GM21825 (cell line): ENCODE results near the gene SH3D19.
"Not testable (repeated sequence)": the region's sequence is repeated elsewhere in the genome, so short reads cannot be mapped to it uniquely, and the experiment has no call there.

Source experiments
- ATAC-seq: cut with Tn5 transposase; IDR thresholded peaks from one replicate; pipeline ENCODE4 v1.9.1; 2021; ENCODE audit warnings: mild to moderate bottlenecking, moderate library complexity; ENCODE audit not compliant: unreplicated experiment

The SH3D19 gene

DNA sequence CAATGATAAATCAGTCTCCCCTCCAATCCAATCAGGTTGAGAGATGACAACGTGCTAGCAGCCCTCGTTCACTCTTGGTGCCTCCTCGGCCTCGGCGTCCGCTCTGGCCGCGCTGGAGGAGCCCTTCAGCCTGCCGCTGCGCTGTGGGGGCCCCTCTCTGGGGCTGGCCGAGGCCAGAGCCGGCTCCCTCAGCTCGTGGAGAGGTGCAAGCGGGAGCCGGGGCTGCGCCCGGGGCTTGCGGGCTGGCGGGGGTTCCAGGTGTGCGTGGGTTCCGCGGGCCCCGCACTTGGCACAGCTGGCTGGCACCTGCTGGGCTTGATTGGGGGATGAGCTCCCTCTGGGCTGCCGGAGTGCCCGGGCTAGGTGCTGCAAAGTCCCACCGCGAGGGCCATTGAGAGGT is 89.4 kb downstream of the SH3D19 start:
- no peak for ATAC-seq

DNA sequence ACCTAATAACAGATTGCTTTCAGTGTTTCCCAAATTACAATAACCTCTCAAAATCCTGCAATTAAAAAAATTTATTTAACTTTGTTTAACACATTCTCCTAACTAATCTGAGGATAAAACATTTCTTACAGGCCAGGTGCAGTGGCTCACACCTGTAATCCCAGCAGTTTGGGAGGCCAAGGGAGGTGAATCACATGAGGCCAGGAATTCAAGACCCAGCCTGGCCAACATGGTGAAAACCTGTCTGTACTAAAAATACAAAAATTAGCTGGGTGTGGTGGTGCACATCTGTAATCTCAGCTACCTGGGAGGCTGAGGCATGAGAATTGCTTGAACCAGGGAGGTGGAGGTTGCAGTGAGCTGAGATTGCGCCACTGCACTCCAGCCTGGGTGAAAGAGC is 90.0 kb downstream of the SH3D19 start:
- ATAC-seq: not testable (repeated sequence)

DNA sequence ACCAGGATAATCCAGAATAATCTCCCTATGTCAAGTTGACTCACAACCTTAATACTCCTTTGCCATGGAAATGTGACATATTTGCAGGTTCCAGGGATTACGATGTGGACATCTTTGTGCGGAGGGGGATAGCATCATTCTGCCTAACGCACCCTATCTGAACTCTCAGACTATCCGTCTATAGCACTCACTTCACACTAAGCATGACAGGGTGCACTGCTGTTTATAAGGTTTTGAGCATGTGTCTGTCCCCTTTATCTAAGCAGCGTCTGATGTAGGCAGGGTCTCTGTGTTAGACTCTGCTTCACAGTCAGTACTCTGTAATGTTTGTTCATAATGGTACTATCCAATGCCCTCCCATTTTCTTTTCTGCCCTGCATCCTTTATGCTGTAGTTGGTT is 91.8 kb downstream of the SH3D19 start:
- ATAC-seq: no peak

DNA sequence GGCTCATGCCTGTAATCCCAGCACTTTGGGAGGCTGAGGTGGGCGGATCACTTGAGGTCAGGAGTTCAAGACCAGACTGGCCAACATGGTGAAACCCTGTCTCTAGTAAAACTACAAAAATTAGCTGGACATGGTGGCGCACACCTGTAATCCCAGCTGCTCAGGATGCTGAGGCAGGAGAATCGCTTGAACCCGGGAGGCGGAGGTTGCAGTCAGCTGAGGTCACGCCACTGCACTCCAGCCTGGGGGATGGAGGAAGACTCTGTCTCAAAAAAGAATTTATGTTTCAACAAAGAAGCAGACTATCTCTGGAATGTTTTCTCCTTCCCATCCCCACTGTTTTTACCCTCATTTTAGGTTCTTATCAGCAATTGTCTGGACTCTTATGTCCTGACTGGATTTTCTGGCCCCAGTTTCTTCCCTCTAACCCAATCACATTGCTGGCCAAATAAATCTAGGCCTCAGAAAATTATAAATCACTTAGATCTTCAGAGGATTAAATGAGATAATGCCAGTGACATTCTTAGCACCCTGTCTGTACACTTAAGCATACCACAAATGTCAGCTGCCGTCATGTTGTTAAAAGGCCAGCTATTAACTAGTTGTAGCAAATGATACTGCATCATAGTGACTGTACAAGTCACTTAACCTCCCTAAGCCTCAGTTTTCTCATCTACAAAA is 93.3 kb downstream of the SH3D19 start:
- no peak for ATAC-seq

DNA sequence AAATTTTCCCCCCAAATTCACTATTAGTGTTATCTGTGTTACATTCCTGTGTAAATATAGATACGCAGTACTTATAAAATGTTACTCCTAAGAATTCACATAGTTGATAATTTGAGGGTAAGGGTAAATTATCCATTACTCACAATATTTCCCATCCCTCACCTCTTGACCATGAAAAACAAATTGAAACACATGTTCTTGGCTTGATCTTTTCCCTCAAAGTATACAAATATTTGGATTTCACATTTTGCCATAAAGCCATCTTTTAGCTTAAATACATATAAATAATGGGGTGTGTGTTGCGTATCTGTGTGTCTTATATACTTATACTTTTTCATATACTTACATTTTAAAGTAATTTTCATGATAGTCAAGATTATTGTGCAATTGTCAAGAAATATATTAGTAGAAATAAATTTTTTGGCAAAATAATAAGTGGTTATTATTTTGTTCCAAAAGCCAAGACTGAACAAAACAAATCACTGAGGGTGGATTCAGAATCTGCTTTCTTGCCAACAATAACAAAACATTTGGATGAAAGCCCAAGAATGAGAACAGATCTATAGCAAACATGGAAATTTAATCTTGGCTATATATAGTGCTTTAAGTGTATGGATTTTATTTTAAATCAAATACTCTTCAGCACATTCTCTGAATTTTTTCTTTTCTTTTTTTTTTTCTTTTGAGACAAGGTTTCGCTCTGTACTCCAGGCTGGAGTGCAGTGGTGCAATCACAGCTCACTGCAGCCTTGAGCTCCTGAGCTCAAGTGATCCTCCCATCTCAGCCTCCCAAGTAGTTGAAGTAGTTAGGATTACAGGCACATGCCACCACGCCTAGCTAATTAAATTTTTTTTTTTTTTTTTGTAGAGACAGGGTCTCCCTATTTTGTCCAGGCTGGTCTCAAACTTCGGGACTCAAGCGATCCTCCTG is 97.0 kb downstream of the SH3D19 start:
- ATAC-seq: no peak

DNA sequence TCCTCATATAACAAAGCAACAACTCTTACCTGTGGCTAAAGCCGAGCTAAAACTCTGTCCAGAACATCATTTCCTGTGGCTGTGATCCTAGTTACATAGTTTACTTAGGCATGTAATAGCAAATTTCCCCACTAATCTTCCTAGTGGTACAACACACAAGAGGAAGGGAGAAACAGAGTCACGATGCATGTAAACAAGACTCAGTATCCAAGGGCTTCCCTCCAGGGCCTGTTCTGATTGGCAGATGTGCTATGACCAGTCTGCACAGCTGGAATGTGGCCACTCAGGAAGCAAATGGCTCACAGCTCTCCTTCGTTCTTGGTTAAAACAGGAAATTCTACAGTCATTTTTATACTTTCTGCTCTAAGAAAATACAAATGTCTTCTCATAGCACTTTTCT is 97.7 kb downstream of the SH3D19 start:
- ATAC-seq: no peak

DNA sequence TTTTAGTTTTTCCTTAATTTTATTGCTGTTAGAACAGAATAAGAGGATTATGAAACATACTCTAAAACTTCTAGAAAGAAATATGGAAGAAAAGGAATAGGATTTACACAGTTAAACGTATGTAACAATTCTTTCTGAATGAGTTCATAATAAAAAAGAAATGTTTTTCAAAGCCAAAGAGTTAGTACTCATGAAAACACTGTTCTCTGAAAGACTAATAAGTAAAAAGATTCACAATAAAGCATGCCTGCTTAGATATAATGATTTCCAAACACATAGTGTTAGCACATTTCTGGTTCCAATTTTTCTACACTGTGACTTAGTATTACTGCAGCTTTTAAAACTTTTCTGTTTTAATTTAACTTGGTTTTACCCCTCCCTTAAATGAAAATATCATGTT is 98.2 kb downstream of the SH3D19 start:
- no peak for ATAC-seq

DNA sequence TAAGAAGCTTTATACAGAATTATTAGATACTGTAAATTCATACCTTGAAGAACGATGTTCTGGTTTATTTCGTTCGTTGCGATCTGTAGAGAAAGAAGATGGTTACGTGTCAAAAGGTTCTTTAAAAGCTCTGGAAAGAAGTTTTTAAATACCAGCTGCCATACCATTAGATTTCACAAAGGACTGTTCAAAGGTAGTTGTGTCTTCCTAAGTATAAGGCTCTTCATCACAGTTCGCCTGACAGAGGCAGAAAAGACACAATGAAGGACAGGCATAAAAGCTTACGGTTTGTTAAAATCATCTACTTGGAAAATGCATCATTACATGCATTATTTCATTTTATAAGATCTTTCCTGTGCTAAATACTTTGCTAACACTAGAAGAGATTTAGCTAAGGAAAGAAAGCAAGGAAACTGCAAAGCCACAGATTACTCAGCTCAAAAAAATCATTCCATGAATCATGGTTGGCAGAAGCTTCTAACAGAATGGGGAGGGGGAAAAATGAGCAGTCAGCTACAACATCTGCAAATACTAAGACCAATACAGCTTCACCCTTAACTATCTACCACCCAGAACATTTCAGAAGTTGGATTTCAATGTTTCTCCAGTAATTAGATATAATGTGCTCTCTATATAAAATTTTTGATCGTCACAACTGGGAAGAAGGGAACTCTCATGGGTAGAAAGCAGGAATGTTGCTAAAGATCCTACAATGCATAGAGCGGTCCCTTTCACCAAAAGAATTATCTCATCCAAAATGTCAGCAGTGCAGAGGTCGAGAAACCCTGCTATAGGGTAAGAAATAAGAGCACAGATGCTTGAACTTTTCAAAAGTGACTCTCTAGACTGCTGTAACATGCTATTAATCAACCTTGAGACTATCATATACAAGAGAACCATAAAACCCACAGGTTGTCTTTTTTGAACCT is 99.1 kb downstream of the SH3D19 start:
- no peak for ATAC-seq

DNA sequence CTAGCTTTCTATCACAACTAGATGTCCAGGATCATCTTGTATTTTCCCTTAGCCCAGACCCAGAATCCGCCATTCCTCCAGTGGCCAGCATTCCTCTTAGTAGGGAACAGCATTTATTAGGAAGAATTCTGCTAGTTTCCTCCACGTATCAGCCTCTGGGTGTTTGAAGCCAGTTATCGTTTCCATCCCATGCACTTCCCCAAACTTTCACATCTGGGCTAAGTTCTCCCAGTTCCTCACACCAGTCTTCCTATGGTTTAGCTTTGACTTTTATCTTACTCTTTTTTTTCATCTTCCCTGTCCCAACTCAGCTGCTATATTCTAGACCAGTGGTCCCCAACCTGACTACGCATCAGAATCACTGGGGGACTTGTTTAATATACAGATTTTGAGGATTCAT is 101.9 kb downstream of the SH3D19 start:
- ATAC-seq: no peak

DNA sequence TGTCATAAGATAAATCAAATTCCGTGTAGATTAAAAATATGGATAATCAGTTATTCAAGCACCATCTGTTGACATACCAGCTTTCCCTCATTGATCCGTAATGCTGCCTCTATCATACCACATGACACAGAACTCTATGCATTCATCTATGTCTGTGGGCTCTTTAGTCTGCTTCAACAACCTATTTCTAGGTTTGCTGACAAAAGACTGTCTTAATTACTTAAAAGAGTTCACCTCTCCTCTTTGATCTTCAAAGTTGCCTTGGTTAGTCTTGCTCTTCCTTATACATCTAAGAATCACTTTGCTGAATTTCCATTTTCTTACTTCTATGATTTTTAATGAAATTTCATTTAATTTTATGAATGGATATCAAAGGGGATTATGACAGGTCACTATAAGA is 105.5 kb downstream of the SH3D19 start:
- ATAC-seq: no peak

DNA sequence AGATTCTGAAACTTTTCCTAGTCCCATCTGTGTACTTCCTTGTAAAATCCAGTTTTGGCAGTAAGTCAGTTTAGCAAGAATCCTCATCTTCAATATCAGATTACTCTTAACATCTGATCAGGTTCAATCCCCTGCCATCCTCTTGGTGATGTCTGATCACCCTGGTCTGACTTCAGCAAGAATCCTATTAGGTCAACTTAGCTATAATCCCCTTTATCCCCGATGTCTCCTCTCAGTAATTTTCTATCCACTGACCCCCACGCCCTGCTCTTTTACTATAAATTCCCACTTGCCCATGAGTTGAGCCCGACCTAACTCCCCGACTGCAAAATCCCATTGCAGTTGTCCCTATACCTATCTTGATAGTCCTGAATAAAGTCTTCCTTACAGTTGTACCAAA is 106.3 kb downstream of the SH3D19 start:
- no peak for ATAC-seq

DNA sequence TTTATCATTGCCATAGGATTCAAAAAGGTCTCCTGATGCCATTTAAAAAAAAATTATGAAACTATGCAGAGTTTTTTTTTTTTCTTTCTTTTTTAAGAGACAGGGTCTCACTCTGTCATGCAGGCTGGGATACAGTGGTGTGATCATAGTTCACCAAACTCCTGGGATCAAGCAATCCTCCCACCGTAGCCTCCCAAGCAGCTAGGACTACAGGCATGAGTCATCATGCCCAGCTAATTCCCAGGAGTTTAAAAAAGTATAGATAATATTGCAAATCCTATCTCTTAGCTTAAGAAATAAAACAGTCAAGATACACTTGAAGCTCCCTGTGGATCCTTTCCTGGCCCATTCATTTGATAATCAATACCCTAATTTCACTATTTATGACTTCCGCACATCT is 107.1 kb downstream of the SH3D19 start:
- no peak for ATAC-seq

DNA sequence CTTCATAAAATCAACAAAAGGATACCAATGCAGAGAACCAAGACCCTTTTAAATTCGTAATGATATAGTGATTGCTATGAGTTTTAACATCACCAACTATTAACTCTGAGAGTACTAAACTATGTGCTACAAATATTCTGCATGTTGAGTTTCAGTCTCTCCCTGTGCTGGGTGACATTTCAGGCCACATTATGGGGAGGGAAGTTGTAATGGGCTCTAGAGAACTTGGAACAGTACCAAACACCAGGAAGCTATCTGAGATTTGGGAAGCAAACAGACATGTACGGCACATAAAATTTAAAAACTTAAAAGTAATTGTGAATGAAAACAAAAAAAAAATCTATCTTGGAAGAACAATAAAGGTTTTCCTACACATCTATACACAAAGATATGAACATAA is 108.1 kb downstream of the SH3D19 start:
- no peak for ATAC-seq

DNA sequence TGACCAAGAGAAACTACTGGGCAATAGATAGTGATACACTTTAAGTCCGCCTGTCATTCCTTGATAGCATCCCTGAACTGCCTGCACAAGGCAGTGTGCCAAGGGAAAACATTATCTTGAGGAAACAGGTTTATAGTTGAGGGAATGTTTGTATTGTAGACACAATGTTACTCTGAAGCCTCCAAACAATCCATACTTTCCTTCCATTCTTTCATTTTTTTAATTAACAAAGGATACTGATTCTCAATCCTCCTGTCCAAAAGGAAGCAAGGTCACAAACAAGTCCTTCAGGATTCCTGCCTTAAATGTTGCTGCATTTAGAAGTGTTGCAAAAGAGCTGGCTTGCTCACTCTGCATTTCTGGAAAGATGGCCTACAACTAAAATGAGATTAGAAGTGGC is 110.1 kb downstream of the SH3D19 start:
- no peak for ATAC-seq

DNA sequence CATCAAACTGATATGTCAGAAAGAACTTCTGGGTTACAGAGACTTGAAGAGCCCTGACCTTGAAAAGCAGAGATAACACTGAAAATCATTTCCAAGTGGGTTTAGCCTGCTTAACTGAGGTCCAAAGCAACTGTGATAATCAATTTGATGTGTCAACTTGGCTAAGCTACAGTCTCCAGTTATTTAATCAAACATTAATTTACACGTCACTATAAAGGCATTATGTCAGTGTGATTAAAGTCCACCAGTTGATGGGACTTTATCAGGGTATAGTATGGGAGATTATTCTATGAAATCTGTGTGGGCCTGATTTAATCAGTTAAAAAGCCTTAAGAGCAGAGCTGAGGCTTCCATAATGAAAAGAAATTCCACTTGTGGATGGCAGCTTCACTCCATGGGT is 117.5 kb downstream of the SH3D19 start:
- ATAC-seq: no peak

DNA sequence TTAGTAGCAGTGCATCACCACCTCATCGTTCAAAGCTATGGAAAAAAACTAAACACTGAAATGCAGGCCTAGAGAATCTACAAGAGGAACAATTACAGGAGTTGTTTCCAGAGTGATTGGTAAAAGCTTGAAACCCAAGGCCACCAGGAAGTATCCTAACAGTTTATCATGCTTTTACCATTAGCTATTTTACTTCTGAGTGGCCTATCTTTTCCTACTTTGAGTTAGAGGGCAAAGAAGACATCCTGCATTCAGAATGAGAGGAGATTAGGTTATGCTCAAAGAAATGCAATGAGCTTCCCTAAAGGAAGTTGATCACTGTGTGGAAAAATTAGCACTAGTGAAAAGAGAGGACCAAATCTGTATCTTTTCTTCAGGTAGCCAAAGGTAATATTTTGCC is 118.2 kb downstream of the SH3D19 start:
- ATAC-seq: no peak

DNA sequence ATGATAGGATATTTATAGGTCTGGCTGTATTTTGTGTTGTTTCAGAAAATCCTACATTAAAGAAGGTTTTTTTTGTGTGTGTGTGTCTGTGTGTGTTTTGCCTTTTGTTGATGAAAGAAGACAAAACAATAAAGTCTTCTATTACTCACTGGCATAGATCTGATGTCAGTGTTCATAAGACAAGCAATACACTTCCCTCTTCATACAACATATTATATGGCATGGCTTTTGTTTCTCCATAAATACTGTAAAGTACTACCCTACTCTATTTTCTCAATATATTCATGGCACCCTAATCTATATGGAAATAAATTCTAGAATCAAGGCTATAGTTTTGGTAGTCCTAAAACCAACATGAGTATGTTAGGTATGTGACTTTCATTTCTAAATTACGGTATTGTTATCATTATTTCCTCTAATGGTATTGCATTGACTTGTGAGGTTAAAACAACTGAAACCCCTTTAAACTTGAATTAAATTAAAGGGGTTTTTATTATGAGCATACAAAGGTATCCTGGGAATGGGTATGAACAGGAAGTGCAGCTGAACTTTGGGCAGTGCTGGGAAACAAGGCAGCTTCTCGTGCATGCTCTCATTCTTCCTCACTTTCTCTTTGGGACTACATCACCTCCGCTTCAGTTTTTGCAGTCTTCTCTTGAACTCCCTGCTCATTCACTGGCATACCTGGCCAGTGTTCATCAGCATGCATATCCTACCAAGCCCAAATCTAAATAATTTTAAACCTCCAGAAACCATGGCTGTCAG is 119.0 kb downstream of the SH3D19 start:
- ATAC-seq: no peak

DNA sequence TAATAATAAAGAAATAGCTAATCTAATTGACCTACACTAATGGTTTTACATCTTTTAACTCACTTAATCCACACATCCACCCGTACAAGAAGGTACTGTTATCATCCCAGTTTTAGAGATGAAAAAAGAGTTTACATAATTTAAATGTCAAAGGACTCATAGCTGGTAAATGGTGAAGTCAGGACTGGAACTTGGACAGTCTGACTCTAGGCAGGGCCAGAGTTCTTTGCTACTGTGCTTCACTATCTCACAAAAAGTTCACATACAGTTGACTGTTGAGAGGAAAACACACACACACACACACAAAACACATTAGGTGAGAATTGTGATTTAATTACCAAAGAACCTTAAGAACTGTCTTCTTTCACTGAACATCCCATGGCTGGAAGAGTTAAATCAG is 119.7 kb downstream of the SH3D19 start:
- no peak for ATAC-seq

DNA sequence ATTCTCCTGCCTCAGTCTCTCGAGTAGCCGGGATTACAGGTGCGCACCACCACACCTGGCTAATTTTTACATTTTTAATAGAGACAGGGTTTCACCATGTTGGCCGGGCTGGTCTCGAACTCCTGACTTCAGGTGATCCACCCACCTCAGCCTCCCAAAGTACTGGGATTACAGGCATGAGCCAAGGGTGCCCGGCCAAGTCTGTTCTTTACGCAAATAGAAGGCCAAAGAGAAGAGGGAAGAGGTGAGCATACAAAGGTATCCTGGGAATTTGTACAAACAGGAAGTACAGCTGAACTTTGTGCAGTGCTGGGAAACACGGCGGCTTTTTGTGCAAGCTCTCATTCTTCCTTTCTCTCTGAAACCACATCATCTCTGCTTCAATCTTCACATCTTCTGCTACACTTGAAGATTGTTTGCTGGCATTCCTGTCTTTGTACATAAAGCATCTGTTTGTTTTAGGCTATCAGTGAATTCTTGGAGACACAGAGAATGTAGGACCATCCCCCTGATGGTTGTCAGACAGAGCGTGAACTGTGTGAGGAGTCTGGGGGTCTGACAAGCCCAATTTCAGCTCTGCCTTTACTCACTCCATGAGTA is 120.4 kb downstream of the SH3D19 start:
- no peak for ATAC-seq

DNA sequence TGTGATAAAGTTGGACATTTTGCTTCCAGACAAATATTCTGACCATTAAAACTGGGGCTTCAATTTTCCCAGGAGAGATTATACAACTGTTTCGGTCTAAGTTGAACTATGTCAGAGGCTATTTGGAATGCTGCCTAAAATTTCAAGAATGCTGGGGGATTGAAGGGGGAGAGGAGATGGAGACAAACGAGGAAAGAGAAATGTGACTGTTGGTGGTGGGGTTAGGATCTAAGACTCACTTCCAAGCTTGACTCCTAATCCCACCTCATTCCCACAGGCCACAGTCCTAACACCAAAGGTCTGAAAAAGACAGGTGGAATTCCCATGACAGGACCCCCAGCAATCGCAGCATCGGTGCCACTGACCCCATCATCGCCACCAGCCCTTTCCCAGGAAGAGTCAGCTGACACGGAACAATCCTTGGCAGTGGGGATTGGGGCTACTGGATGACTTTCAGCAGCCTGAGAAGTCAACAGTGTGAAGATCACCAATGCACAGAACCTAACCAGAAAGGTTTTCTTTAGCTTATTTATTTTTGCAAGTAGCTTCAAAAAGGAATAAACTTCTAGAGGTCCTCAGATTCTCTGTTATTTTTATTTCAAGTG is 122.5 kb downstream of the SH3D19 start:
- no peak for ATAC-seq
